Jurkat, Clone E6-1 (cell line): ENCODE measurements around the gene C3orf20.

Experiments used
- DNase-seq: peaks from one replicate; pipeline ENCODE4 v3.0.0-alpha.2; 2011; ENCODE audit warnings: low read depth, low spot score
- H3K4me3 ChIP-seq: 2 replicates; pipeline ENCODE4 v1.5.1; 2011; ENCODE audit warnings: mild to moderate bottlenecking, low read length, control low read depth, moderate library complexity

The C3orf20 gene

DNA sequence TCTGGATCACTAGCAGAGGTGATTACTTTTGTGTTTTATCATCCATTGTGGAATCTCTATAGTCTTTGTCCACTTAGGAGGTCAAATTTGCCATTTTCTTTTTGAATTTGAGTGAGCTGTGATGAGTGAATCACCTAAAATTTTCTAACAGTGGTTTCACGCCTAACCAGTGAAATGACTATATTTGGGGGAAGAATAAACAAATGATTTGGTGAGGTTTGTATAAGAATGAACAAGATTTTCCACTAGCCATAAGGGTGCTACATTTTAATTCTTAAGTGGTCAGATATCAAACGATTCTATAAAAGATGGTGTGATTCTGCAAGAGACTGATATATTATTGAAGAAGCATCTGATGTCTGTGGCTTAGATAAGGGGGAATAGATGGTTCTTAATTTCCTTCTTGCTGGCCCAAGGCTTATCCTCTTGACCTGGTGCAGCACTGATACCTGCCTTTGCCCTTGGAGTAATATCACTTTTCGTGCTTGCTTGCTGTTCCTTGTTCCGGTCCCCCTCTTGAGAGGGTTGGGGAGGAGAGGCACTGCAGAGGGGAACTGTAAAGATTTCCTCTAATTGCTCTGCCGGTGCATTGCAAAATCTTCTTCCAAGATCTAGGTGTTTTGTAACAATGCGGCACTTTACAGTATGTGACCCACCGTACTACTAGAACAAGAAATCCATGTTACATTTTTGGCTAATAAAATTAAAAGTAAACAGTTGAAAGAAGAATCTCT is 14.5 kb downstream of the C3orf20 start:
- H3K4me3 ChIP-seq: no peak overlapping the region
- no peak for DNase-seq

DNA sequence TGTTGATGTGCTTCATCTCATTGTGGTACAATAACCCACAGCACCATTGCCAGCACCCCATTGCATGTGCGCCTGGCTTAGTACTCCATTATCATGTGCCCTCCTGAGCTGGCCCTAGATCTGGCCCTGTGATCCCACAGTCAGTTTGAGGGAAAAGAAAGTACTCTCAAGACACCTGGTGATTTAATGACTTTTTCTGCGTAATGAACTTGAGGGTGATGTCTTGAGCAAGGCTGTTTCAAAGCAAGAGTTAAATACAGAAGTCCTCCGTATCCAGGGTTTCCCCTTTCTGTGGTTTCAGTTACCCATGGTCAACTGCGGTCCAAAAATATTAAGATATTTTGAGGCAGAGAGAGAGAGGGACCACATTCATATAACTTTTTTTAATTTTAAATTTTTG is 16.3 kb downstream of the C3orf20 start:
- H3K4me3 ChIP-seq: no peak overlapping the region

DNA sequence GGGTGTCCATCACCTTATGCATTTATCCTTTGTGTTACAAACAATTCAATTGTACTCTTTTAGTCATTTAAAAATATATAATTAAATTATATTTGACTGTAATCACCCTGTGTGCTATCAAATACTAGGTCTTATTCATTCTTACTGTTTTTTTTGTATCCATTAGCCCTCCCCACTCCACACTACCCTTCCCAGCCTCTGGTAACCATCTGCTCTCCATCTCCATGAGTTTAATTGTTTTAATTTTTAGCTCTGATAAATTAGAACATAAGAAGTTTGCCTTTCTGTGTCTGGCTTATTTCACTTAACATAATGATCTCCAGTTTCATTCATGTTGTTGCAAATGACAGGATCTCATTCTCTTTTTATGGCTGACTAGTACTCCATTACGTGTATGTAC is 16.8 kb downstream of the C3orf20 start:
- H3K4me3 ChIP-seq: no peak overlapping the region
- DNase-seq: no peak

More for the DNA sequence above, 16.3 kb downstream of the C3orf20 start:
- no peak for DNase-seq

DNA sequence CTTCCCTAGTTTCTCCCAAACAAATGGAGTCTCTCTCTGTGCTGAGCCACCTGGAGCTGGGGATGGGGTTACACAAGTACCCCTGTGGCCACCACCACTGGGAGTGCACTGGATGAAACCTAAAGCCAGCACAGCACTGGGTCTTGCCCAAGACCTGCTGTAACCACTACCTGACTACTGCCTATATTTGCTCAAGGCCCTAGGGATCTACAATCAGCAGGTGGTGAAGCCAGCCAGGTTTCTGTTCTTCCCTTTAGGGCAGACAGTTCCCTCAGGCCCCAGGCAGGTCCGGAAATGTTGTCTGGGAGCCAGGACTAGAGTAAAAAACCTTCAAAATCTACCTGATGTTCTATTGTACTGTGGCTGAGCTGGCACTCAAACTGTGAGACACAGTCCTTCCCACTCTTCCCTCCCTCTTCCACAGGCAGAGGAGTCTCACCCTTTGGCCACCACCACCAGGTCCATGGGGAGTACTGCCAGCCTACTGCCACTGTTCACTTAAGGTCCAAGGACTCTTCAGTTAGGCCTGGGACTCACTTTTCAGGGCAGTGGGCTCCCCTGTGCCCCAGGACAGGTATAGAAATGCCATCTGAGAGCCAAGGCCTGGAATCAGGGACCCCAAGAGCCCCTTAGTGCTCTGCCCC is 23.8 kb downstream of the C3orf20 start:
- H3K4me3 ChIP-seq: no peak overlapping the region
- DNase-seq: no peak

DNA sequence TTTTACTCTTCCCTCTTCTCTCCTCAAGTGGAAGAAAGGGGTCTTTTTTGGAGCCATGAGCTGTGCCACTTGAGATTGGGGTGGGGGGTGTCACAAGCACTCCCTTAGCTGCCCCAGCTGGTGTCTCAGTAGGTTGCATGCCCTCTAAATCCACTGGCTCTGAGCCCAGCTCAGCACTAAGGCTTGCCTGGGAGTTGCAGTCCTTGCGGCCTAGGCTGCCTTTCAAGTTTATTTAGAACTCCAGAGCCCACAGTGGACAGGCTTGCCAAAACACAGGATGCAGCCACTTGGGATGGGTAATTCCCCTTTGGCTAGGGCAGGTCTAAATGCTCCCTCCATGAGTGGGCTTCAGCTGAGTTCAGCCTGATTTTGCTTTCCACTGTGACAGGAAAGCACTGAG is 24.7 kb downstream of the C3orf20 start:
- no peak for DNase-seq
- H3K4me3 ChIP-seq: no peak overlapping the region

DNA sequence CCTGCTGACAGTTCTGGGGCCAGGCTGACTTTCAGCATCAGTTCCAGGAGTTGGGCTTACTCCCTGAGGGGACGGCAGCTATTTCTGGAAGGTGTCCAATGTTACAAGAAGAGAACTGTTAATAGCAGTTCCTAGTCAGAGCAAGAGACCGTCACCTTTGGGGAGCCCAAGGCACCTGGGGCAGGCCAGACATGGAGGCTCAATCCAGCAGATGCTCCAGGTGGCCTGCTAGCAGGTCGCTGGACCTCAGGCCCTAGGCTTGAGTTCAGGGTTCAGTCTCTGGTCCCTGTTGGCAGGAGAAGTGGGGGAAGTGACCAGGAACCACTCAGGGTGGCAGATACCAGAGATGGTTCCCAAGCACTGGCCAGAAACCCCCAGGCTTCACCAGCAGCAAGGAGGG is 25.9 kb downstream of the C3orf20 start:
- H3K4me3 ChIP-seq: no peak overlapping the region
- no peak for DNase-seq

DNA sequence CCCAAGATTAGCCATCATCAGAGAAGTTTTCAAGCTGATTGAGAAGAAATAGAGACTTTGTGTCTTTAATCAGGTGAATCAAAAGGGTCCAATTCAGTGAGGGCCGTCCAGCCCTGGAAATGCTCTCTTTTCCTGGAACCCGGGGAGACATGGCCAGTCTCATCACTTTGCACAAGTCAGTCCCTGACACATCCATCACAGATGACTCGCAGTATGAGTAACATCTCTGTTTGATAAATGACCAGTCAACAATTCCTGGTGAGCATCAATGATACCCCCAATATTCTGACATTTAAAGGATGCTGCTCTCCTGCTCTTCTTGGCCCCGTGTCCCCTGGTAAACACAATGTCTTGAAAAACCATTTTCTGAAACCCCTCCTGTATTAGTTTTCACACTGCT is 26.7 kb downstream of the C3orf20 start:
- no peak overlapping the region for H3K4me3 ChIP-seq
- DNase-seq: no peak

DNA sequence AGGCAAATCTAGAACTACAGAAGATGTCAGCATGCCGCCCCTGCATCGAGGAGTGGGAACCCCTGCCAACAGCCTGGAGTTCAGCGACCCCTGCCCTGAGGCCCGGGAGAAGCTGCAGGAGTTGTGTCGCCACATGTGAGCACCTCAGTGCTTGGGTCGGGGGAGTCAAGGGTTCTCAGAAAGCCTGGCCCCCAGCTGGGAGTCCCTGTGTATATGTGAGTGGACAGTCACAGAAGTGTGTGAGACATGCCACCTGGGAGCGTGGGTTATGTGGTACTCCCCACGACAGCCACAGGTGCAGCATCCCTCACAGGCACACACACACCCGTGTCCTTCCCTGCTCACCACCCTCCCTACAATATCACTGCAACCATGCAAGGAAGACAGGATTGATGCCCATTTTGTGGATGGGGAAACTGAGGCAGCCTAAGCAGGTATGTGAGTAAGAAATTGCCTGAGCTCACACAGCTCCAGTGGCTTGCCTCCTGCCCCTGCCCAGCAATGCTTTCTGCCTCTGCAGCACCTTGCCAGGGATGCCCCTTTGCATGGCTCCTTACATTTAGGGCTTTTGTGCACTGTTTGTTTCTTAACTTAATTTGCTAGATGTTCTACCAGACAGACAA is 28.3 kb downstream of the C3orf20 start:
- no peak overlapping the region for H3K4me3 ChIP-seq
- DNase-seq: no peak

DNA sequence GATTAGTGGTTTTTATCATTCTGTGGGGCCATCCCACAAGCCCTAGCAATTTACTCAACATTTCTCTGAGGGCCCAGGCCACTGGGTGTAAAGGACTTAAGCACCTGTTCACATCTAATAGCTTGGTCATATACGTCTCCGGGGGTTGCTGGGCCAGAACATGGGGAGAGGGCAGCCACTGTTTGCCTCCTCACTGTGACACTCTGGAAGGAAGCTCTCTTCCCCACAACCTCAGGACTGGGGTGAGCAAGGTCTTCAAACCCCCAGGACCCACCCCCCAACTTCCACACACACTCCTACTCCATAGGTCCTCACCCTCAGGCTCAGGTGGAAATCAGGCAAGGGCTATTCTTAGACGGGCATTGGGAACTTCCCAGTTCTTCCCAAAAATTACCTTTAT is 28.9 kb downstream of the C3orf20 start:
- H3K4me3 ChIP-seq: no peak overlapping the region
- no peak for DNase-seq

DNA sequence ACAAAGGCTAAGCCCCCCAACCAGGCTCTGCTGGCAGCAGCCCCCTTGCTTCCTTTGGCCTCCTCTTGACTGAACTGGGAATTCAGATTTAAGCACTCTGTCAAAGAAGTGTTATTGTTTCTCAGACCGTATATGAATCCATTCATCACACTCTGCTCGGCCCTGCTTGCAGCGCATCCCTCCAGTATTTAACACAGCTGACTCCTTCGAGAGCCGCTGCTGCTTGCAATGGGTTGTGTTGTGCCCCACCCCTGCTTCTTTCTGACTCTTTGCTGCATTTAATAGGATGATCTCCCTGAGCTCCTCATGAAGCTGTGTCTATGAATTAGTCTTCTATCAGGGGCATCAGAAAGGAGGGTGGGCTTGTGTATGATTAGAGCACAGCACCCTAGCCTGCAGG is 31.2 kb downstream of the C3orf20 start:
- H3K4me3 ChIP-seq: no peak overlapping the region
- no peak for DNase-seq

DNA sequence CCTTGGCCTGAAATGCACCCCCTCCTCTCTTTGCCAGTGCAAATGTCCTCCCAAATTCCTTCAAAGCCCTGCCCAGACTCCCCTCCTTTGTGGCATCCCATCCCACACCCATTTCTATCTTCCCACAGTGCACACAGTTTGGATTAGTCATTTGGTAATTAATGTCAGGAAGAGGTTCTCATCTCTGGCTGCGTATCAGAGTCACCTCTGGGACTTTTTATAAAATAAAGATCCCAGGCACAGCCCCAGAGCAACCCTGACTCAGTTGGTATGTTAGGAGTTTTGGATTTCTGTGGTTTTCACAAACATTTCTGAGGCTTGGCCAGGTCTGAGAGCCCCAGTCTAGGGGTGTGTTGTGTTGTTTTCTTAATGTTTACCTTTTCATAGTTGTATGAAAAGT is 41.6 kb downstream of the C3orf20 start:
- DNase-seq: no peak
- no peak overlapping the region for H3K4me3 ChIP-seq

DNA sequence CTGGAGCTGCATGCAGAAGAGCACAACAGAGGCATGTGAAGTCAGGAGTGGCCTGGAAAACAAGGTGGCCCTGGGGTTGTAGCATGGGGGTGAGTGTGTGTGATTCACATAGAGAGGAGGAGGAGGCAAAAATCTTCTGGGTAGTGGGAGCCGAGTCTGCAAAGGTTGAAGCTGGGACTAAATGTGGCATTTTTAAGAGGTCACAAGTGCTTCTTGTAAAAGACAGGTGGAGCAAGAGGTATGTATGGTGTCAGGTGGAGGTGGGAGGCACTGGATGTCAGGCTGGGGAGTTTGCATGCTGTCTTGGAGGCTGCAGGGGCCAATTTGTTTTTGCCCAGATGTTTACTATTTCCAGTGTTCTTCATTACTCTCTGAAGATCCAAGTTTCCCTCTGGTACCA is 42.4 kb downstream of the C3orf20 start:
- no peak for DNase-seq
- no peak overlapping the region for H3K4me3 ChIP-seq

DNA sequence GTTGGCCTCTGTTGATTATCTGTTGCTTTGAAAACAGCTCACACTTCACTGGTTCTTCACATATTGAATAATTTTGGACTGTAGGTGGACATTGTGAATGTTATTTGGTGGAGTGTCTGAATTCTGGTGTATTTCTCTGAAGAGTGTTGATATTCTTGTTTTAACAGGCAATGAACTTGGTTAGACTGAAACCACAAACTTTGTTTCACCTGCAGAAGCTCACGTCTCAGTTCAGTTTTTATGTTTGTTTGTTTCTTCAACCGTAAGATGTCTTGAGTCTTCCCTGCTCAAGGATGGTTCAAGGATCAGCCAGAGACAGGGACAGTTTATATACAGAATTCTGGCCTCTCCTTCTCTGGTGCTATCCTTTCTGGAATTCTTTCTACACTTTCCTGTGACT is 43.6 kb downstream of the C3orf20 start:
- no peak for DNase-seq

DNA sequence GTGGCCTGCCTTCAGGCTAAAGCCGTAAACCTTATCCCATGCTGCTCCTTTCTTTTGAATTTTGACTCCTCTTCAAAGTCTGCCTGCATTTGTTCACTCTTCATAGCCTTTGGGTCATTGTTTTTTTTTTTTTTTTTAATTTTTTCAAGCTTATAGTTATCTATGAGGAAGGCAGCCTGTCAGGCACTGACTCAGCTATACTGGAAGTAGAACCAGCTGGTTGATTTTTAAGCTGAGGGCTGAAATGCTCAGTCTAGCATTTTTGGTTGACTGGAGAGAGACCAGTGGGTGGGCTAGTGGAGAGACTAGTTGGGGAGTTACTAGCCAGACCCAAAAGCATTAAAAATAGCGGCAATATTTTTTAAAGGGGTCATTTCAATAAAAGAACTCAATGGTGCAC is 44.1 kb downstream of the C3orf20 start:
- no peak overlapping the region for H3K4me3 ChIP-seq
- DNase-seq: no peak

More for the DNA sequence above, 43.6 kb downstream of the C3orf20 start:
- H3K4me3 ChIP-seq: no peak overlapping the region

DNA sequence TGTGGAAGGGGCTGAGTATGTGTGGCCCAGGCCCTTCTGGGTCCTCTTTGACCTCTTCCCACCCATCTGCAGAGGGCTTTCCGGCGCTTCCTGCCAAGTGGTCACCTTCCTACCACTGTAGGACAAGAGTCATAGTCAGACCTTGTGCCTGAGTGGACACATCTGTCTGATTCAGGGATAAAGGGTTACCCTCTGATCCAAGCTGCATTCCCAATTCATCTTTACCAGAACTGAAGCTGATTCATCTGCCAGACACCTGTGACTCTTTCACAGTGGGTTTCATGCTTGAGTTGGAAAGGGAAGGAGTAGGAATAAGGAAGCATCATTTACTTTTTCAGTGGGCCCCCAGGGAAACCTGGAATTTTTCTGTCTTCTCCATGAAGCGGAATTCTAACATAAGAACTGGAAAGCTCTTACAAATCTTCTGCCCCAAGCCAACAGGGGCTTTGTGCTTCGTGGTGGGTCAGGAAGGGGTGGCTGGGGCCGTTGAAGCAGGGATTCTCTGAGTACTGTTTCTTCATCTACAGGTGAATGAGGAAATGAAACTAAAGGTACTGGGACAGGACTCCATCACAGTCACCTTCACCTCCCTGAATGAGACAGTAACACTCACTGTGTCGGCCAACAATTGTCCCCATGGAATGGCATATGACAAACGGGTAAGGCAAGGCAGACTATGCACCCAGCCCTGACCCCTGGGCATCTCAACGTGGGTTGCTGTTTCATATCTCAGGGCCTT is 46.4 kb downstream of the C3orf20 start:
- H3K4me3 ChIP-seq: no peak overlapping the region
- no peak for DNase-seq

DNA sequence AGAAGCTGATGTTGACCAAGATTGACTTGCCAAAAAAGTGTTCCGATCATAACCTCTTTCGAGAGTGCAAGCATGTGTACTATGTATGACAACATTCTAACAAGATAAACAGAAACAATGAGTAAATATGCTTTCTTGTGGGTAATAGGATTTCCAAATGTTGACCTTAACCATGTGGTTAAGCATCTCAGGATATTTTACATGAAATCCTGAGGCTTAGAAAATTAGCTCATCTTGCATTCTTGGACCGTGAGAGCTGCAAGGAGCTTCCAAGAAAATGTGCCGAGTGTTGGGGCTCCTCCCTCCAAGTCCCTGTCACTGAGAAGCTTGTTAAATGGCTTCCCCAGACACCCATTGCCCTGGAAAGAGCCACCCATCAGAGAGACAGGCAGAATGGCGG is 50.1 kb downstream of the C3orf20 start:
- no peak overlapping the region for H3K4me3 ChIP-seq
- no peak for DNase-seq

DNA sequence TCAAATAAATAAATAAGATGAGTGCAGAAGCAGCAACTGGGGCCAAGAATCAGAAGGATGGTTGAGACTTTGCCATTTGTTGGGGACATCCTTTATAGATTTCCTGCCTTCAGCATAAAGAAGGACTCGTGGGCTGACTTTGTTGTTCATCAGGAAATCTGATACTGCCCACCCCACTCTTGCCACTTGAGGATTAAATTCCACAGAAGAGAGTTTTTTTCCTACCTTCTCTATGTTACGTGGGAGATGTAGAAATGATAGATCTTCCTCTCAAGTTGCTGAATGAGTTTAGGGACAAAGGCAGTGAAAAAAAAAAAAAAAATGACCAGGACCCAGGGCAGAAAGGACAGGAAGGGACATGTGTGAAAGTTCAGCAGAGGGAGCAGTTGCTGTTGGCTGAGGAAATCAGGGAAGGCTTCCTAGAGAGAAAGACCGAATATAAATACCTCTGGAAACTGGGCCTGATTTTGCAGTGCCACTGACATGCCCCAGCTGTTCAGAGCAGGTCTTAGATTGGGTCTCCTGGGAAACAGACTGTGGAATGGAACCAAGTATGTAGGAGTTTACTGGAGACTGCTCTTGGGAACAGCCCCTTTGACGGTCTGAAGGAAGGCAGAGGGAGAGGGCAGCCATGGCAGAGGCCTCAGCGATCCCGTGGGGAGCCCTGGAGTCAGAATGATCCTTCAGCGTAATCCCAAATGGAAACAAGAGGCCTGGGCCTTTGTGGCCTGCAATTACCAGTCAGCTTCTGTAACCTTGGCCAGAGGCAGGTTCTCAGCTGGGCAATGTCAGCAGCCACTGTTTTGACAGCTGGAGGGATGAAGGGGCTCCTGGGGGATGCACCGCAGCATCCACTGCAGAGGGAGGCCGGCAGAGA is 50.9 kb downstream of the C3orf20 start:
- H3K4me3 ChIP-seq: no peak overlapping the region
- no peak for DNase-seq

DNA sequence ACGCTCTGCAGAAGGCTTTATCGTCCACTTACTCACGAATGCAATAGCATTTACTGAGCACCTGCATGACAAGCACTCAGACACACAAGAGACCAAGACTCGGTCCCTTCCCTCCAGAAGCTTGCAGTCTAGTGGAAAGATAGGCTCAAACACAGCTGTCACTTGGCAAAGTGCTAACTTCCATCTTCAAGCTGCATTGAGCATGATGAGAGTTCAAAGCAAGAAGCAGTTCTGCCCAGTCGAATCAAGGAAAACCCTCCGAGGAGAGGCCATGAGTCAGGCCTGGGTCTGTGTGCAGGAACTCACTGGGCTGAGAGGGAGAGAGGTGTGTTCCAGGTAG is 51.5 kb downstream of the C3orf20 start:
- no peak for DNase-seq
- no peak overlapping the region for H3K4me3 ChIP-seq

DNA sequence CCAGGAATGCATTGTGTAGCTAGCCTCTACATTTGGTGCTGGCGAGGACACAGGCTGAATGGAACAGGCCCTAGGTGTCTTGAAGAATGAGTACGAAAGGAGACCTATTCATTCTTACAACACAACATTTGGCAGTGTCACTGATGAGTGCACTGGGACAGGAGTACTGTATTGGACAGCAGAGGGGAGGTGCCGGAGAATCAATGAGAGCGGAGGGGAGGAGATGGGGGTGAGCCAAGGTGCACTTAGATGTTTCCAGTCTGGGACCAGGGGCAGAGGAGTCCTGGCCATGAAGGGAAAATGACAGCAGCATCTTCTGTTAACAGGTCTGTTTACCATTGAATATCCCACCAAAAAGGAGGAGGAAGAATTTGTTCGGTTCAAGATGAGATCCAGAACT is 53.2 kb downstream of the C3orf20 start:
- no peak for DNase-seq
- no peak overlapping the region for H3K4me3 ChIP-seq
